Right ventricle myocardium superior (tissue), 1 donor: Measurements from ENCODE around the gene CLIC5. TPM values are rescaled to one million over a fixed set of nuclear protein-coding genes. Genes with fewer than 3 reads are reported as not detected.
A peak's percentile ranks its signal among the peaks of the same experiment; 100 is the strongest.

Experiments
- ATAC-seq: fragments of 200-7000 bp; cut with Tn5 transposase; one replicate; pipeline ENCODE4 v1.9.1; 2020; ENCODE audit warnings: mild to moderate bottlenecking; ENCODE audit not compliant: poor library complexity
- DNase-seq: peaks from one replicate; pipeline ENCODE4 v3.0.0-alpha.2; 2020
- intact Hi-C: fragments of 100-400 bp; cut with DNase I; formaldehyde crosslinking; loops from one replicate; pipeline ENCODE4 v1.11.2; 2022
- total RNA-seq: library from RNA; stranded (reverse); fragmentation: NEBNext Ultra II Directional; extraction: Animal tissue kit (Norgen Biotek cat#: 25700); gene quantifications from one replicate; pipeline ENCODE4 v1.2.1, GENCODE V29; 2021
- donor health status: DM: no; HTN: yes; CAD: no; lungs with severe emphysema.

Gene CLIC5
- total RNA-seq, 1 donor from 2014 or later = 279 TPM

- ATAC-seq (peak; percentile 11), DNase-seq (no peak)
- intact Hi-C loops = loop anchor here (5.0 kb wide), 1 partner anchor 54 kb away; no protein-coding TSS in a partner anchor
Measured at GRCh38 chr6:46011188-46012085, 4.2 kb downstream of the CLIC5 start.

GRCh38 chr6:46010771-46011170, 4.9 kb downstream of the CLIC5 start:
- DNase-seq (no peak), ATAC-seq (no peak)
- intact Hi-C loops = loop anchor here (5.0 kb wide), 1 partner anchor 53 kb away; no protein-coding TSS in a partner anchor

- intact Hi-C loops = loop anchor here (5.0 kb wide), 1 partner anchor 53 kb away; no protein-coding TSS in a partner anchor
- no peak for ATAC-seq
- no peak for DNase-seq
Measured at GRCh38 chr6:46010270-46010669, 5.4 kb downstream of the CLIC5 start.

GRCh38 chr6:46002264-46002663, 13.4 kb downstream of the CLIC5 start:
- DNase-seq (no peak), ATAC-seq (no peak)
- intact Hi-C loops = no loop called here

GRCh38 chr6:46000905-46001304, 14.8 kb downstream of the CLIC5 start:
- DNase-seq = no peak
- intact Hi-C loops = no loop called here
- peak; percentile 60 for ATAC-seq

- peak; percentile 22 for ATAC-seq
- no peak for DNase-seq
- intact Hi-C loops = no loop called here
Measured at GRCh38 chr6:45998524-45998923, 17.1 kb downstream of the CLIC5 start.

GRCh38 chr6:45997875-45998506, 17.7 kb downstream of the CLIC5 start:
- ATAC-seq = peak; percentile 44
- DNase-seq = no peak
- intact Hi-C loops = no loop called here

GRCh38 chr6:45991189-45991588, 24.5 kb downstream of the CLIC5 start:
- intact Hi-C loops = no loop called here
- DNase-seq (no peak), ATAC-seq (no peak)

GRCh38 chr6:45990162-45990561, 25.5 kb downstream of the CLIC5 start:
- no peak for ATAC-seq
- no peak for DNase-seq
- intact Hi-C loops = no loop called here

- peak; percentile 72 for DNase-seq
- intact Hi-C loops = no loop called here
- ATAC-seq = peak; percentile 76
Measured at GRCh38 chr6:45988635-45989034, 27.0 kb downstream of the CLIC5 start.

- no peak for ATAC-seq
- DNase-seq = no peak
- intact Hi-C loops = no loop called here
Measured at GRCh38 chr6:45987856-45988255, 27.8 kb downstream of the CLIC5 start.

- no peak for DNase-seq
- peak; percentile 87 for ATAC-seq
- intact Hi-C loops = no loop called here
Measured at GRCh38 chr6:45986746-45987274, 28.9 kb downstream of the CLIC5 start.

- intact Hi-C loops = no loop called here
- no peak for ATAC-seq
- DNase-seq = no peak
Measured at GRCh38 chr6:45984788-45985425, 30.8 kb downstream of the CLIC5 start.

GRCh38 chr6:45984347-45984746, 31.3 kb downstream of the CLIC5 start:
- DNase-seq (no peak), ATAC-seq (no peak)
- intact Hi-C loops = no loop called here

- DNase-seq (no peak), ATAC-seq (no peak)
- intact Hi-C loops = no loop called here
Measured at GRCh38 chr6:45983062-45983461, 32.6 kb downstream of the CLIC5 start.

- DNase-seq (no peak), ATAC-seq (no peak)
- intact Hi-C loops = no loop called here
Measured at GRCh38 chr6:45982280-45983036, 33.2 kb downstream of the CLIC5 start.

- DNase-seq (no peak), ATAC-seq (no peak)
- intact Hi-C loops = no loop called here
Measured at GRCh38 chr6:45981046-45981445, 34.6 kb downstream of the CLIC5 start.

GRCh38 chr6:45979311-45979710, 36.3 kb downstream of the CLIC5 start:
- DNase-seq (no peak), ATAC-seq (peak; percentile 42)
- intact Hi-C loops = no loop called here

GRCh38 chr6:45974596-45974995, 41.1 kb downstream of the CLIC5 start:
- DNase-seq (no peak), ATAC-seq (no peak)
- intact Hi-C loops = no loop called here
